Stimulated activated CD8-positive, alpha-beta memory T cell treated with anti-CD3 and anti-CD28 coated beads, Interleukin-7, amount 100 ng/mL, for 24 hours (primary cell): ENCODE results near the gene GALP.
"Not testable (repeated sequence)": the region's sequence is repeated elsewhere in the genome, so short reads cannot be mapped to it uniquely, and the experiment has no call there.

Experiments
- DNase-seq: peaks from one replicate; pipeline ENCODE4 v3.0.0-alpha.2; 2020; ENCODE audit warnings: low read depth

GALP gene

DNA sequence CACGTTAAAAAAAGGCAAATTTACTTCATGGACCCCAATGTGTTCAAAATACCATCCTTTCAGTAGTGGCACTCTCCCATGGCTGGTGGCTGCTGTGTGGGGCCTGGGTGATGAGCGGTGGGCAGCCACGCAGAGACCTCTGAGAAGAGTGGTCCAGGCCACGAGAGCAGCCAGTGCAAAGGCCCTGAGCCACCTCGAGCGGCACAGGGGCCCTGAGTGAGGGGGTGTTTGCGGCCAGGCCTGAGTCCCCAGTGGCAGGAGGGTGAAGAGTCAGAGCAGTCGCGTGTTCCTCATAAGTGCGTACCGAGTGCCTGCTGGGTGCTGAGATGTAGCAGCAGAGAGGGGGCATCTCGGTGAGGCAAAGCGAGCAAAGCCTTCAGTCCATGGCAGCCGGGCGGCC lies 27.7 kb upstream of the GALP start:
- no peak for DNase-seq

GRCh38 chr19:56148955-56149655 lies 26.7 kb upstream of the GALP start:
- not testable (repeated sequence) for DNase-seq

GRCh38 chr19:56149656-56150038 lies 26.2 kb upstream of the GALP start:
- DNase-seq: no peak

- DNase-seq: no peak
These were observed 25.4 kb upstream of the GALP start for GRCh38 chr19:56150358-56150757.

DNA sequence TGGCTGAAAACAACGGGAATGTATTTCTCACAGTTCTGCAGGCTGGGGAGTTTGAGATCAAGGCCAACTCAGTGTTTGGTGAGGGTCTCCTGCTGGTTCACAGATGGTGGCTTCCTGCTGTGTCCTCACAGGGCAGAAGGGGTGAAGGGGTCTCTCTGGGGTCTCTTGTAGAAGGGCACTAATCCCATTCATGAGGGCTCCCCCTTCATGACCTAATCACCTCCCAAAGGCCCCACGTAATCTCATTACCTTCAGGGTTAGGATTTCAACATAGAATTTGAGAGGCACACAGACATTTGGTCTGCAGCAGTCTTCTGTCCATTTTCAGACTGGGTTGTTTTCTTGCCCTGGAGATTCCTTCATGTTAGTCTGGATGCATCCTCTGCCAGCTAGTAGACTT lies 23.2 kb upstream of the GALP start:
- DNase-seq: no peak

DNA sequence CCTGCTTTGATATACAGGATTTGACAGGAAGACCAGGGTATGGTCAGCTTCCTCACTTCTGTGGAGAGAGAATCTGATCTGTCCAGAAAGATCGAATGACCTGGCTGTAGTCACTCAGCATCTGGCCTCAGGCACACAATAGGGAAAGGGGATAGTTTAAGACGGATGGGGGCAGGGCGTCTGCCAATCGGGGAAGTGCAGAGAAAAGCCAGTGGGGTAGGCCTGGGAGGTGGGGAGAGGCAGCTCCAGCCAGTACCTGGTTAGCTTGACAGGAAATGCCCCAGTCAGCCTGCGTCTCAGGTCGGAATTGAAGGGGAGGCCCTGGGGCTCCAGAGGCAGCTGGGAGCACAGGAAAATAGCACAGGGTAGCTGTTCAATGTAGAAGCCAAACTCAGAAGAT lies 22.3 kb upstream of the GALP start:
- no peak for DNase-seq

- DNase-seq: no peak
These were observed 20.6 kb upstream of the GALP start for GRCh38 chr19:56155124-56155687.

DNA sequence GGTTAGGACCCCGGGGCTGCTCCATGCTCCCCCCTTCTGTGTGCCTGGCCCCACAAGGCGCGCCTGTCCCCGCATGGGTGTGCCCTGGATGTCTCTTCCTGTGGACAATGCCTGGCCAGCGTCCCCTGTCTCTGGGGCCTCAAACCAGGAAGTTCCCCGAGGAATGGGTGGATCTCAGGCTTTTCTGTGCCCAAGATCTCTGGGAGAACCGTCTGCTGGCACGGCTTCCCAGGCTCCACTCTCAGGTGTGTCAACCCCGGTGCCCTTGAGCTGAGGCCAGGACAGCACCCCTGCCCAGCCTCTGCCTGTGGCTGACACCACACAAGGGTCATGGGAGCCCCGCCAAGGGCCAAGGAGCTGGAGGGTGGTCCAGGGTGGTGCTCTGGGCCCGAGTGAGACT lies 19.0 kb upstream of the GALP start:
- DNase-seq: no peak

- no peak for DNase-seq
These were observed 17.5 kb upstream of the GALP start for GRCh38 chr19:56158170-56158757.

GRCh38 chr19:56159009-56159559 lies 16.7 kb upstream of the GALP start:
- DNase-seq: no peak

DNA sequence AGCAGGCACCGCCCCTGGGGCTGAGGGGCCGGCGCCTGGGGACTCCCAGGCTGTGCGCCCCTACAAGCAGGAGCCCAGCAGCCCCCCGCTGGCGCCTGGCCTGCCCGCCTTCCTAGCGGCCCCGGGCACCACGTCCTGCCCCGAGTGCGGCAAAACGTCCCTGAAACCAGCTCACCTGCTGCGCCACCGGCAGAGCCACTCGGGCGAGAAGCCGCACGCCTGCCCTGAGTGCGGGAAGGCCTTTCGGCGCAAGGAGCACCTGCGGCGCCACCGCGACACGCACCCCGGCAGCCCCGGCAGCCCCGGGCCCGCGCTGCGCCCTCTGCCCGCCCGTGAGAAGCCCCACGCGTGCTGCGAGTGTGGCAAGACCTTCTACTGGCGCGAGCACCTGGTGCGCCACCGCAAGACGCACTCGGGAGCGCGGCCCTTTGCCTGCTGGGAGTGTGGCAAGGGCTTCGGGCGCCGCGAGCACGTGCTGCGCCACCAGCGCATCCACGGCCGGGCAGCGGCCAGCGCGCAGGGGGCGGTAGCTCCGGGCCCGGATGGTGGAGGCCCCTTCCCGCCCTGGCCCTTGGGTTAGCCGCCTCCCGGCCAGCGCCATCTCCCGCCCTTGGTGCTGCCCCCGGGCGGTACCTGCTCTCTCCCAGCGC lies 16.1 kb upstream of the GALP start:
- DNase-seq: no peak

DNA sequence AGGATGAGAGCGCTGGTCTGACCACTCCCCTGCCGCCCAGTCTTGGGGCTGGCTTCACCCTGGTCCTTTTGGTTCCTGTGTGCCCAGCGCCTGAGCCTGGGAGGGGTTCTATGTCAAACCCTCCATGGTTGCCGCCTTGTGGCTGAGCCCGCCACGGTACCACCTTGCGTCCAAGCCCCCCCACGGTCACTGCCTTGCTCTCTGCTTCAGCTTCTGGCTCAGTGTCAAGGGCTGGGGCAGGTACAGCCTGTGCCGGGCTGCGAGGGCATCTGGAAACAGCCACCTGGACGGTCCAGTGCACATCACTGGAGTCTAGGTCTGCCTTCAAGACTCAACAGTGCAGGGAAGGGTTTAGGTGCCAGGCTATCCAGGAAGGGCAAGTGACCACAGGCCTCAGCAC lies 14.3 kb upstream of the GALP start:
- no peak for DNase-seq

GRCh38 chr19:56162258-56162657 lies 13.6 kb upstream of the GALP start:
- DNase-seq: no peak

DNA sequence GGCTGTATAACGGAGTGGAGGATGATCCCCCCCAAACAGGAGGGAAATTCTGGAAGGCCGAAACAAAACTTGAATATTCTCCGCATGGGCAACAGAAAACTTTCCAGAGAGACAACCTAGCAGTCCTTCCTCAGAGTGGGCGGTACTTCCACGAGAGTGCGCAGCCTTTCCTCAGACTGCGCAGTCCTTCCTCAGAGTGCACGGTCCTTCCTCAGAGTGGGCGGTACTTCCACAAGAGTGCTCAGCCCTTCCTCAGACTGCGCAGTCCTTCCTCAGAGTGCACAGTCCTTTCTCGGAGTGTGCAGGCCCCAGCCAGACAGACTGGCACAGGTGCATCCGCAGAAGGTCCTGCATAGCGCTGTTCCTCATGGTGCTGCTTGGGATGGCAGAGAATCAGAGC lies 12.7 kb upstream of the GALP start:
- DNase-seq: no peak

- no peak for DNase-seq
These were observed 8.7 kb upstream of the GALP start for GRCh38 chr19:56167064-56167578.

- DNase-seq: no peak
These were observed 5.5 kb upstream of the GALP start for GRCh38 chr19:56170261-56170660.

DNA sequence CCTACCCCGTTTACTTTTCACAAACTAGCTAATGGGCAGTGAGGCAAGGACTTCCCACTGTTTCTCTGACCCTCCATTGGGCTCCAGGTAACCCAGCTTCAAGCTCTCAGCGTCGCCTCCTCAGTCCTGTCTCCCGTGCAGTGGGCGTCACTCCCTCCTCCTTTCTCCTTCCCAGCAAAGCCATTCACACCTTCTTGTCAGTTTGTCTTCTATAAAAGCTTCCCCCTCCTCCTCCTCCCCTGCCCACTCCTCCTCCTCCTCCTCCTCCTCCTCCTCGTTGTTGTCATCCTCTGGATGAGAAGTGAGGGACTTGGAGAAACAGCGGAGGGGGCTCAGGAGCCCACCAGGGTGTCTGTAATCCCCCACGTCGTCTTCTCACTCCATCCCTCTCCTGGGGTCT lies 1.7 kb upstream of the GALP start:
- no peak for DNase-seq

GRCh38 chr19:56174550-56174949 lies 1.3 kb upstream of the GALP start:
- DNase-seq: no peak

DNA sequence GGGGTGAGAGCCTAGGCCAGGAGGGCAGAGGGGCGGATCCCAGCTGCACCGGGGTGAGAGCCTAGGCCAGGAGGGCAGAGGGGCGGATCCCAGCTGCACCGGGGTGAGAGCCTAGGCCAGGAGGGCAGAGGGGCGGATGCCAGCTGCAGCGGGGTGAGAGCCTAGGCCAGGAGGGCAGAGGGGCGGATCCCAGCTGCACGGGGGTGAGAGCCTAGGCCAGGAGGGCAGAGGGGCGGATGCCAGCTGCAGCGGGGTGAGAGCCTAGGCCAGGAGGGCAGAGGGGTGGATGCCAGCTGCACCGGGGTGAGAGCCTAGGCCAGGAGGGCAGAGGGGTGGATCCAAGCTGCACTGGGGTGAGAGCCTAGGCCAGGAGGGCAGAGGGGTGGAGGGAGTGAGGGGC lies 502 bp downstream of the GALP start:
- DNase-seq: not testable (repeated sequence)

DNA sequence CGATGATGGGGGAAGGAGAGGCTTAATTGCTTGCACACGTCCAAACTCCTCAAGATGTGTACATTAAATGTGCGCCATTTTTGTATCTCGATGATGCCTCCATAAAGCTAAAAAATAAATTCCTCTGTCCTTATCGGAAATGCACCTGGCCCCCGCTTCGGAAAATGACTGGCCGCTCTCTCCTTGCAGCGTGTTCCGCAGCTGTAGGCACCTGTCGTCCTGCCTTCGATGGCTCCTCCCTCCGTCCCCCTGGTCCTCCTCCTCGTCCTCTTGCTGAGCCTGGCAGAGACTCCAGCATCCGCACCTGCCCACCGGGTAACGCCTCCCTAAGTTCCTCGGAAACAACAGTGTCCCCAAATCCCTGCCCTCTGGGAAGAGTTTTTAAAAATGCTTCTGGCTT lies 1.1 kb downstream of the GALP start:
- DNase-seq: no peak

- DNase-seq: no peak
These were observed 1.9 kb downstream of the GALP start for GRCh38 chr19:56177564-56178243.

DNA sequence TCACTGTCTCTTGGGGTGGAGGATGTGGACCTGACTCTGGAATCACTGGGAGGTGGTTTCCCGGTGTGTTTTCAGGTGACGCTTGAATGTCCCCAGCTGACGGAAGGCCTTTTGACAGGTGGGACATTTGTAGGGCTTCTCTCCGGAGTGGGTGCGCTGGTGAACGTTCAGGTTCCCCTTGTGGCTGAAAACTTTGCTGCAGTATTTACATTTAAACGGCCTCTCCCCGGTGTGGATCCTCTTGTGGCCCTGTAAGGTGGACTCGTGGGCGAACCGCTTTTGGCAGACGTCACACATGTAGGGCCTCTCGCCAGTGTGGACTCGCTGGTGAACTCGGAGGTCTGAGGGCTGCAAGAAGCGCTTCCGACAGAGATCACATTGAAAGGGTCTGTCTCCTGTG lies 14.0 kb downstream of the GALP start:
- no peak for DNase-seq
